GM19324 (cell line): Measurements from ENCODE around the gene PNPLA7.
"Not testable (repeated sequence)": the region's sequence is repeated elsewhere in the genome, so short reads cannot be mapped to it uniquely, and the experiment has no call there.

Experiments
- ATAC-seq: cut with Tn5 transposase; IDR thresholded peaks from one replicate; pipeline ENCODE4 v1.9.1; 2021; ENCODE audit warnings: mild to moderate bottlenecking, moderate library complexity; ENCODE audit not compliant: unreplicated experiment, low FRiP score

Gene PNPLA7

GRCh38 chr9:137516144-137516917 is 33.9 kb downstream of the PNPLA7 start:
- no peak for ATAC-seq

GRCh38 chr9:137515338-137515724 is 34.9 kb downstream of the PNPLA7 start:
- no peak for ATAC-seq

GRCh38 chr9:137514691-137515337 is 35.4 kb downstream of the PNPLA7 start:
- ATAC-seq, result no peak

- ATAC-seq, result not testable (repeated sequence)
These were observed 36.2 kb downstream of the PNPLA7 start for GRCh38 chr9:137513801-137514570.

GRCh38 chr9:137513136-137513535 is 37.1 kb downstream of the PNPLA7 start:
- ATAC-seq, result not testable (repeated sequence)

- no peak for ATAC-seq
These were observed 38.3 kb downstream of the PNPLA7 start for GRCh38 chr9:137511758-137512463.

- not testable (repeated sequence) for ATAC-seq
These were observed 39.1 kb downstream of the PNPLA7 start for GRCh38 chr9:137511126-137511525.

- no peak for ATAC-seq
These were observed 41.0 kb downstream of the PNPLA7 start for GRCh38 chr9:137509198-137509597.

GRCh38 chr9:137506702-137507171 is 43.5 kb downstream of the PNPLA7 start:
- no peak for ATAC-seq

- no peak for ATAC-seq
These were observed 43.9 kb downstream of the PNPLA7 start for GRCh38 chr9:137506274-137506673.

- ATAC-seq, result no peak
These were observed 44.6 kb downstream of the PNPLA7 start for GRCh38 chr9:137505421-137506140.

GRCh38 chr9:137504432-137504777 is 45.8 kb downstream of the PNPLA7 start:
- ATAC-seq, result no peak

GRCh38 chr9:137502008-137502911 is 47.9 kb downstream of the PNPLA7 start:
- no peak for ATAC-seq

GRCh38 chr9:137501457-137501856 is 48.7 kb downstream of the PNPLA7 start:
- ATAC-seq, result no peak

- ATAC-seq, result no peak
These were observed 49.4 kb downstream of the PNPLA7 start for GRCh38 chr9:137500666-137501397.

- ATAC-seq, result no peak
These were observed 50.1 kb downstream of the PNPLA7 start for GRCh38 chr9:137499858-137500661.

GRCh38 chr9:137499416-137499815 is 50.8 kb downstream of the PNPLA7 start:
- ATAC-seq, result no peak
